ENCODE results near the gene TMEM167A. TPM values are rescaled to one million over a fixed set of nuclear protein-coding genes. Genes with fewer than 3 reads are reported as not detected.

The TMEM167A gene
- total RNA-seq, 1 experiment from 2014 or later = 108 TPM

GRCh38 chr5:83084336-83084735 lies 7.1 kb upstream of the TMEM167A start:
- Histone ChIP-seq H4K20me1 (ENCODE audit: insufficient read depth) (no peaks in the 10 kb centered on the region), H3K27ac (ENCODE audit: low read depth, low read length) (no peak overlapping the region), H3K27me3 (ENCODE audit: insufficient read depth, low read length) (no peaks in the 10 kb centered on the region), H3K9me3 (ENCODE audit: control insufficient read depth in 1 of 2, insufficient read depth in 1 of 2, low read depth in 1 of 2, low read length in 2 of 2) (no peaks in the 10 kb centered on the region), H3K4me1 (ENCODE audit: control insufficient read depth in 1 of 2, insufficient read depth in 2 of 2, low read length in 2 of 2) (no peaks in the 10 kb centered on the region), H3K9me2 (ENCODE audit: insufficient read depth) (no peaks in the 10 kb centered on the region), H3K79me2 (ENCODE audit: insufficient read depth, low read length) (peaks cover 63% of the 10 kb centered on the region), H3K36me3 (ENCODE audit: control insufficient read depth in 1 of 2, insufficient read depth in 2 of 2, low read length in 2 of 2) (no peaks in the 10 kb centered on the region), H3K4me3 (replicated peaks in 1 of 2; ENCODE audit: low read depth in 1 of 2, low read length in 2 of 2) (no peak overlapping the region), H3K9ac (ENCODE audit: low read length) (no peak overlapping the region), H2AFZ (ENCODE audit: low read depth, low read length, poor library complexity, severe bottlenecking) (no peak overlapping the region), H3K4me2 (ENCODE audit: low read length) (no peak overlapping the region)
- POLR2A ChIA-PET = no interaction called here
- DNase-seq (ENCODE audit: low read depth, low spot score) = no peak
- no peak for TF ChIP-seq ZNF274 (IDR thresholded peaks at IDR 0.05; ENCODE audit: low read depth, low read length)
- TF ChIP-seq YY1 (IDR thresholded peaks at IDR 0.05; ENCODE audit: extremely low read depth, insufficient replicate concordance, low read depth, low read length) = no peak
- no peak for TF ChIP-seq ELF1 (IDR thresholded peaks at IDR 0.05; ENCODE audit: borderline replicate concordance, low read depth)
- TF ChIP-seq SIN3A (IDR thresholded peaks at IDR 0.05; ENCODE audit: low read depth) = no peak
- no peak for TF ChIP-seq MAX (IDR thresholded peaks at IDR 0.05)
- no peak for TF ChIP-seq CBX3 (IDR thresholded peaks at IDR 0.05; ENCODE audit: low read depth)
- TF ChIP-seq ZBTB33 (IDR thresholded peaks at IDR 0.05; ENCODE audit: extremely low read depth, insufficient replicate concordance, low read length) = no peak
- no peak for TF ChIP-seq CTCF (IDR thresholded peaks at IDR 0.05 in 2 of 3, conservative IDR thresholded peaks at IDR 0.05 in 1 of 3; ENCODE audit: borderline replicate concordance in 1 of 3, insufficient read depth in 1 of 3, low read depth in 2 of 3, low read length in 2 of 3)
- no peak for TF ChIP-seq EGR1 (IDR thresholded peaks at IDR 0.05; ENCODE audit: low read depth)
- no peak for TF ChIP-seq SP1 (IDR thresholded peaks at IDR 0.05; ENCODE audit: low read depth)
- TF ChIP-seq CEBPB (IDR thresholded peaks at IDR 0.05; ENCODE audit: low read depth) = no peak
- TF ChIP-seq EZH2phosphoT487 (IDR thresholded peaks at IDR 0.05; ENCODE audit: borderline replicate concordance) = no peak
- no peak for TF ChIP-seq ZFX (IDR thresholded peaks at IDR 0.05)
- ATAC-seq = no peak
- intact Hi-C loops (cut with micrococcal nuclease) = no loop called here
- BruUV-seq (replicated peaks) = no TSS peak
- RAD21 ChIA-PET (ENCODE audit: low non-redundant PET in 1 of 2, low total read pairs in 2 of 2, uncharacterized antibody in 2 of 2, unreplicated experiment in 2 of 2) = no interaction called here
- CTCF ChIA-PET = no interaction called here
